Hematopoietic multipotent progenitor cell (in vitro differentiated cells): ENCODE data around the gene SMC5. TPM values are rescaled to one million over a fixed set of nuclear protein-coding genes. Genes with fewer than 3 reads are reported as not detected.
"Not testable (repeated sequence)": the region's sequence is repeated elsewhere in the genome, so short reads cannot be mapped to it uniquely, and the experiment has no call there.

ENCODE experiments used
- DNase-seq, 3 donors: peaks; one replicate each; pipeline ENCODE4 v3.0.0-alpha.2; 2011 to 2015; ENCODE audit warnings: low read depth in 2 of 3, low spot score in 2 of 3
- total RNA-seq: library from RNA; depleted of rRNA; stranded (reverse); fragments of >200 nt; gene quantifications from one replicate; pipeline ENCODE4 v1.2.3, GENCODE V29; 2012

The SMC5 gene
- 7.8 TPM for total RNA-seq

DNA sequence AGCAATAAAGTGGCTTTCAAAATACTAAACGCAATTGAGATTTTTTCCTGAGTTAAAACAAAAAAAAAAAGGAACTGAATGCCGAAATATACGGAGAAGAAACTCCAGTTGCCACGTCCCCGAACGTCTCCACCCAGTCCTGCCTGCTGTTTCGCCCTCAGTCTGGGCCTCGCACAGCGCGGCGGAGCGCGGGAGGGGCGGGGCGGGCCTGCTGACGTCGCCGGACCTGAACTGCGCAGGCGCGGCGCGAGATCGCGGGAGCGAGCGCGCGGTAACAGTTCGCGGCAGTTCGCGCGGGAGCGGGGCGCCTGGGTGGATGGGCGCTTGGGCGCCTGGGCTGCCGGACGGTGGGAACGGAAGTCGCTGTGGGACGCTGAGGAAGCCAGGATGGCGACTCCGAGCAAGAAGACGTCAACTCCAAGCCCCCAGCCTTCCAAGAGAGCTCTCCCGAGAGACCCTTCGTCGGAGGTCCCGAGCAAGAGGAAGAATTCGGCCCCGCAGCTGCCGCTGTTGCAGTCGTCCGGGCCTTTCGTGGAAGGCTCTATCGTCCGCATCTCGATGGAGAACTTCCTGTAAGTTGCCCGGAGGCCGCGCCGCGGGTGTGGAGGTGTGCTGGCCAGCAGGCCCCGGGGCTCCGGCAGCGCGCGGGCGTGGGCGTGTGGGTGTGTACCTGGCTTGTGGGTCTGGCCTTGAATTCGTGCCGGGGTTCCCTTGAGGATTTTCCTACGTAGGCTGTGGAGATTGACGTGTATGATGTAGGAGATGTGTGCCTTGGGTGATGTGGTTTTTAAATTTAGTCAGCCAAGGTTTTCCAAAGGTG, at the start of gene SMC5:
TSS of gene SMC5 (plus strand) at position 287 of the 820 bp plus-strand sequence. CDS start at position 388, 101 bp downstream.
- peak; percentile 90 to 94 (median 92) for DNase-seq

GRCh38 chr9:70217029-70217428, 41.7 kb upstream of the SMC5 start:
- DNase-seq, result no peak

DNA sequence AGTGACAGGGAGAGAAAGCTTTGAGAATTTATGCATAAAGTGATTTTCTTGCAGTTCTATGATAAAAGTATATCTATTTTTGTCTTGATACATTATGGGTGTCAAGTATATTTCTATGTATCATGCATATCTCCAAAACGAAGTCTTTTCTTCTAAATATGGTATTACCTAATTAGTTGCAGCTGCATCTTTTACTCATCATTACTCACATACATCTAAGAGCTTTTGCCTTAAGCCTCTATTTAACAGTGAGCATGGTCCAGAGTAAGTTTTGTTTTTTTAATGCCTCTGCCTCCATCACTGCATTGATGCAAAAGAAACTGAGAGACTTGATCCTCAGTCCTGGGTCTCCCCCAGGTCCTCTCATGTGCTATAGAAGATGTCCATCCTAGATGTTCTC, 40.0 kb upstream of the SMC5 start:
- no peak for DNase-seq

- no peak for DNase-seq
Observed at GRCh38 chr9:70220216-70220615, 38.6 kb upstream of the SMC5 start.

- DNase-seq, result no peak
Observed at GRCh38 chr9:70222354-70222753, 36.4 kb upstream of the SMC5 start.

DNA sequence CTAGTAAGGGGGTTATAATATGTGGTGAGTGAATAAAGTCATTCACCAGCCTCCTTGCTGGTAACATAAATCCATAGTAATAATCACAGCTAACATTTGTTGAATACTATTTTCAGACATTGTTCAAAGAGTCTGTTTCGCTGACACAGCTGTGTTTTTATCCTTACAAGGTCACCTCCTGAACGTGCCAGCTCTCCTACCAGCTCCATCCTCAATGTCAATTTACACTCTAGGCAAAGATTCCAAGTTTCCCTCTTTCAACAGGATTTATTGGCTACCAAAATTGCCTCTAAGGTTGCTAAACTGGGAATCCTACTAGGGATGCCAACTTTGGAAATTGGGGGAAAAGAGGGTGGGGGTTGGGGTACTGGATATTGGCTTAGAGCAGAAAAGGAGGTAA, 30.7 kb upstream of the SMC5 start:
- no peak for DNase-seq

- DNase-seq, result no peak
Observed at GRCh38 chr9:70228611-70229010, 30.2 kb upstream of the SMC5 start.

DNA sequence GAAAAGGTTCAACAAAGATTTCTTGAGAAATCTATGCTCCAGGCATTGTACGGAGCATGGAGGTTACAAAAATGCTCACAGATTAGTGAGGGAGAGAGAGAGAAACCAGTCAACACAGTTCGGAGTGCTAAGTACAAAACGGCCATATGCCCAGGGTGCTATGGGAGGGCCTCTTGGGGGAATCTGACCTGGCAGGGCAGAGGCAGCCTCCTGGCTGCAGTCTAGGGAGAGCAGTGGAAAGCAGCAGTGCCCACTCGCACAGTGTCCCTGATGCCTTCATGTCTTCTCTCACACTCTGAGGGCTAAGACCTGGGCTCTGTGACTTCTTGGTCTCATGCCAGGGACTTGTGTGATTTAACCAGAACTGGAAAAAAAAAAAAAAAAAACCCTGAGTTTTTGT, 29.8 kb upstream of the SMC5 start:
- DNase-seq, result no peak

GRCh38 chr9:70229579-70229978, 29.2 kb upstream of the SMC5 start:
- peak in 2 of 3 donors; percentile 5 to 24 for DNase-seq

- no peak for DNase-seq
Observed at GRCh38 chr9:70232476-70232875, 26.3 kb upstream of the SMC5 start.

- not testable (repeated sequence) for DNase-seq
Observed at GRCh38 chr9:70234208-70234607, 24.6 kb upstream of the SMC5 start.

DNA sequence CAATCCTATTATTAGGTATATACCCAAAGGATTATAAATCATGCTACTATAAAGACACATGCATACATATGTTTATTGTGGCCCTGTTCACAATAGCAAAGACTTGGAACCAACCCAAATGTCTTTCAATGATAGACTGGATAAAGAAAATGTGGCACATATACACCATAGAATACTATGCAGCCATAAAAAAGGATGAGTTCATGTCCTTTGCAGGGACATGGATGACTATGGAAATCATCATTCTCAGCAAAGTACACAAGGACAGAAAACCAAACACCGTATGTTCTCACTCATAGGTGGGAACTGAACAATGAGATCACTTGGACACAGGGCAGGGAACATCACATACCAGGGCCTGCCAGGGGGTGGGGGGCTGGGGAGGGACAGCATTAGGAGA, 12.8 kb upstream of the SMC5 start:
- DNase-seq, result not testable (repeated sequence)

DNA sequence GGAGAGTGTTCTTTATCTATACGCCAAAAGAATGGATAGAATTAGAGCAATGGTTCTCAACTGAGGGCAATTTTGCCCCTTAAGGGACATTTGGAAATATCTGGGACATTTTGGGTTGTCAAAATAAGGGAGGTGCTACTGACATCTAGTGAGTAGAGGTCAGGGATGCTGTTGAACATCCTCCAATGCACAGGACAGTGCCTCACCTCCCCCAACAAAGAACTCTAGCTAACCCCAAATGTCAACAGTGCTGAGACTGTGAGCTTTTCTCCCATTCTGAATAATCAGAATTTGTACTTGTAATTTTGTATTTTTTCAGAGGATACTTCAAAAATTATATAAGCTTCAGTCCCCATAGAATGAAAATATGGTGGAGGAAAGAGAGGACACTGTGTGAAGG, 8.6 kb upstream of the SMC5 start:
- no peak for DNase-seq

- no peak for DNase-seq
Observed at GRCh38 chr9:70255486-70255885, 3.3 kb upstream of the SMC5 start.

GRCh38 chr9:70256123-70256551, 2.6 kb upstream of the SMC5 start:
- DNase-seq, result no peak

DNA sequence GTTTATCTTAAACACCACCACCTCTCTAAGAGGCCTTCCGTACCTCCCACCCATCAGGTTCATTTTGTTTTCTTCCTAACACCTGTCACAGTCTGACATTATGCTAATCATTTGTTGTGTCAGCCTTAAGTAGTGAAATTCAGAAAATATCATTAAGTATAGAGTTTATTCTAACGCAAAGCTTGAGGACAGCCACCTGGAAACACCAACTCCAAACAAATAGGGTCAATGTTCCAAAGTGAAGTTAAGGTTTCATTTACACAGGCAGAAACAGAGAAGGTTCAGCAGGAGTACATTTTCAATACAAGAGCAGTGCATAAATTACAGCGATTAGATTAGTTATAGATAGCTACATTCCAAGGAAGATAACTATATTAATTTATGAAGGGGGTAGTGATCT, 1.3 kb upstream of the SMC5 start:
- DNase-seq, result no peak

GRCh38 chr9:70257991-70258691, 637 bp upstream of the SMC5 start:
- DNase-seq, result peak in 2 of 3 donors; percentile 29 to 57

DNA sequence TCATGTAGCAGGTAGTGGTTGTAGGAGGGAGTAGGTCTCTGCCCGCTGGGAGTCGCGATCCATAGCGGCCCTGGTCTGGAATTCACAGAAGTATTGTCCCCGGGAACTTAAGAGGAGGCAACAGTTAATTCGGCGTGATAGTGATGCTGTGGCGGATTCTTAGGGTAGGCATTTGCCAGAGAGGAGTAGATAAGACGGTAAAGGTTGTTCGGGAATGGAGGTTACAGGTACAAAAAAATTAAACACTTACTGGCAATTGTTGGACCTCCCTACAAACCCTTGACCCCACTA, 679 bp downstream of the SMC5 start:
- no peak for DNase-seq

DNA sequence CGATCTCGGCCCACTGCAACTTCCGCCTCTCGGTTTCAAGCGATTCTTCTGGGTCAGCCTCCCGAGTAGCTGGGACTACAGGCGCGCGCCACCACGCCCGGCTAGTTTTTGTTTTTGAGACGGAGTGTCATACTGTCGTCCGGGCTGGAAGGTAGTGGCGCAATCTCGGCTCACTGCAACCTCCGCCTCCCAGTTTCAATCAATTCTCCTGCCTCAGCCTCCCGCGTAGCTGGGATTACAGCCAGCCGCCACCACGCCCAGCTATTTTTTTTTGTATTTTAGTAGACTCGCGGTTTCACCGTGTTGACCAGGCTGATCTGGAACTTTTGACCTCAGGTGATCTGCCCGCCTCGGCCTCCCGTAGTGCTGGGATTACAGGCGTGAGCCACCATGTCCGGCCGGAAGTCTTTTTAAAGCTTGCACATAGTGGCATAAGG, 1.2 kb downstream of the SMC5 start:
- no peak for DNase-seq

DNA sequence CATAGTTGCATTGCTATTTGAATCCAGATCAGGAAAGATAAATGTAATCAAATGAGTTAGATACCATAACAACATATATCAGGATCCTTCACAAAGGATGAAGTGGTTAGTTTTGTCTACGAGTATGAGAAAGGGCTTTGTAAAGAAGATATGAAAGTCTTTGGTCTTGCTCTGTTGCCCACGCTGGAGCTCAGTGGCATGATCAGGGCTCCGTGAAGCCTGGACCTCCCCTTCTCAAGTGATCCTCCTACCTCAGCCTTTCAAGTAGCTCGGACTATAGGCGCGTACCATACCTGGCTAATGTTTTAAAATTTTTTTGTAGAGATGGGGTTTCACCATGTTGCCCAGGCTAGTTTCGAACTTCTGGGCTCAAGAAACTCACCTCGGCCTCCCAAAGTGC, 1.8 kb downstream of the SMC5 start:
- no peak for DNase-seq

GRCh38 chr9:70261131-70261870, 2.5 kb downstream of the SMC5 start:
- no peak for DNase-seq

- DNase-seq, result no peak
Observed at GRCh38 chr9:70262366-70262765, 3.6 kb downstream of the SMC5 start.
